DND-41 (cell line): ENCODE measurements around the gene TMEM150C.

Source experiments
- ATAC-seq: fragments of 200-7000 bp; cut with Tn5 transposase; 3 replicates; pipeline ENCODE4 v1.9.1; 2021; ENCODE audit warnings: low read depth; ENCODE audit not compliant: insufficient read depth
- DNase-seq: peaks from one replicate; pipeline ENCODE4 v3.0.0-alpha.2; 2020
- H2AFZ ChIP-seq: 2 replicates; pipeline ENCODE4 v1.6.0; 2012; ENCODE audit warnings: low read depth, low read length
- H3K27ac ChIP-seq: 2 replicates; pipeline ENCODE4 v1.5.1; 2012; ENCODE audit warnings: low read length, inconsistent platforms
- H3K27me3 ChIP-seq: fragments of 200-600 bp; sonication (generic); 2 replicates; pipeline ENCODE4 v1.6.0; 2012; ENCODE audit warnings: low read length, mild to moderate bottlenecking, inconsistent platforms; ENCODE audit not compliant: insufficient read depth, poor library complexity
- H3K36me3 ChIP-seq: 2 replicates; pipeline ENCODE4 v1.5.1; 2012; ENCODE audit warnings: low read length, inconsistent platforms; ENCODE audit not compliant: insufficient read depth
- H3K4me1 ChIP-seq: 2 replicates; pipeline ENCODE4 v1.5.1; 2012; ENCODE audit warnings: mild to moderate bottlenecking, low read length; ENCODE audit not compliant: insufficient read depth
- H3K4me2 ChIP-seq: 2 replicates; pipeline ENCODE4 v1.6.0; 2012; ENCODE audit warnings: mild to moderate bottlenecking, moderate library complexity, low read length, inconsistent platforms; ENCODE audit not compliant: insufficient read depth
- H3K4me3 ChIP-seq, 2 experiments: fragments of 200-600 bp in 1 of 2; shearing (Covaris generic) in 1 of 2; 2 replicates each; pipeline ENCODE4 v1.5.1; 2012 to 2016; ENCODE audit warnings: inconsistent platforms in 2 of 2, low read length in 2 of 2, mild to moderate bottlenecking in 2 of 2, low read depth in 1 of 2, moderate library complexity in 1 of 2
- H3K79me2 ChIP-seq: 2 replicates; pipeline ENCODE4 v1.6.0; 2012; ENCODE audit warnings: low read length, inconsistent platforms; ENCODE audit not compliant: insufficient read depth
- H3K9ac ChIP-seq: 2 replicates; pipeline ENCODE4 v1.6.0; 2012; ENCODE audit warnings: low read depth, mild to moderate bottlenecking, inconsistent platforms, low read length, moderate library complexity
- H3K9me3 ChIP-seq: 2 replicates; pipeline ENCODE4 v1.5.1; 2012; ENCODE audit warnings: low read length, moderate library complexity, mild to moderate bottlenecking, inconsistent platforms; ENCODE audit not compliant: insufficient read depth, severe bottlenecking
- H4K20me1 ChIP-seq: 2 replicates; pipeline ENCODE4 v1.6.0; 2012; ENCODE audit warnings: low read length; ENCODE audit not compliant: insufficient read depth
- CTCF ChIP-seq: IDR thresholded peaks from 2 replicates; pipeline ENCODE4 v1.5.1; 2012; ENCODE audit warnings: borderline replicate concordance, low read length, moderate library complexity, mild to moderate bottlenecking; ENCODE audit not compliant: poor library complexity, severe bottlenecking; ENCODE audit errors: extremely low read depth
- EZH2 ChIP-seq: IDR thresholded peaks from 3 replicates; pipeline ENCODE4 v1.6.1; 2012; ENCODE audit warnings: borderline replicate concordance, low read depth, mild to moderate bottlenecking, moderate library complexity, low read length, inconsistent platforms; ENCODE audit not compliant: severe bottlenecking

TMEM150C gene

GRCh38 chr4:82493721-82494425 lies 67.9 kb downstream of the TMEM150C start:
- ATAC-seq, result no peak
- Histone ChIP-seq H3K9ac (no peak overlapping the region), H3K79me2 (no peaks in the 10 kb centered on the region), H3K4me1 (no peaks in the 10 kb centered on the region), H3K27ac (no peak overlapping the region), H3K36me3 (no peaks in the 10 kb centered on the region), H3K4me2 (no peak overlapping the region), H2AFZ (no peak overlapping the region), H4K20me1 (no peaks in the 10 kb centered on the region), H3K27me3 (no peaks in the 10 kb centered on the region), H3K4me3 (no peak overlapping the region), H3K9me3 (no peaks in the 10 kb centered on the region)
- no peak for DNase-seq
- TF ChIP-seq EZH2 (no peak), CTCF (no peak)

GRCh38 chr4:82491251-82491960 lies 70.4 kb downstream of the TMEM150C start:
- TF ChIP-seq CTCF (no peak), EZH2 (no peak)

GRCh38 chr4:82489987-82490386 lies 71.8 kb downstream of the TMEM150C start:
- Histone ChIP-seq H3K4me3 (no peak overlapping the region), H3K4me2 (no peak overlapping the region), H2AFZ (no peak overlapping the region), H3K4me1 (no peaks in the 10 kb centered on the region), H3K9me3 (no peaks in the 10 kb centered on the region), H3K27me3 (no peaks in the 10 kb centered on the region), H3K9ac (no peak overlapping the region), H3K36me3 (no peaks in the 10 kb centered on the region), H3K79me2 (no peaks in the 10 kb centered on the region), H4K20me1 (no peaks in the 10 kb centered on the region), H3K27ac (no peak overlapping the region)
- no peak for TF ChIP-seq CTCF
- no peak for TF ChIP-seq EZH2
- no peak for DNase-seq
- ATAC-seq, result no peak

More at GRCh38 chr4:82491251-82491960, 70.4 kb downstream of the TMEM150C start:
- Histone ChIP-seq H3K9ac (no peak overlapping the region), H3K79me2 (no peaks in the 10 kb centered on the region), H3K4me1 (no peaks in the 10 kb centered on the region), H3K27me3 (no peaks in the 10 kb centered on the region), H3K27ac (no peak overlapping the region), H3K36me3 (no peaks in the 10 kb centered on the region), H4K20me1 (no peaks in the 10 kb centered on the region), H2AFZ (no peak overlapping the region), H3K4me2 (no peak overlapping the region), H3K4me3 (no peak overlapping the region), H3K9me3 (no peaks in the 10 kb centered on the region)
- ATAC-seq (no peak), DNase-seq (no peak)
